HCT116 (cell line): Measurements from ENCODE around the gene STUM. TPM values are rescaled to one million over a fixed set of nuclear protein-coding genes. Genes with fewer than 3 reads are reported as not detected.

ENCODE experiments used
- ATAC-seq: fragments of 200-7000 bp; cut with Tn5 transposase; 2 replicates; pipeline ENCODE4 v1.9.1; 2020; ENCODE audit warnings: mild to moderate bottlenecking, moderate library complexity
- BruUV-seq: library from RNA; stranded (reverse); fragments of 400-500 nt; replicated peaks from 2 replicates; lab custom pipeline; 2021; lab: Mats Ljungman, UMichigan
- CTCF ChIA-PET: fragments of 300-600 bp; sonication (Branson Sonifier 250); formaldehyde crosslinking; loops from one replicate; lab custom pipeline; 2021; ENCODE audit warnings: antibody characterized with exemption; lab: Charles Lee
- POLR2A ChIA-PET: fragments of 300-600, 350-600 bp; sonication (Branson Sonifier 250); formaldehyde crosslinking; loops from one replicate; lab custom pipeline; 2021; ENCODE audit warnings: antibody characterized with exemption; lab: Charles Lee
- RAD21 ChIA-PET, 2 experiments: fragments of 300-600 bp; sonication (Branson Sonifier 250); formaldehyde crosslinking; loops; one replicate each; lab custom pipeline; 2023; ENCODE audit warnings: low total read pairs in 2 of 2; ENCODE audit not compliant: uncharacterized antibody in 2 of 2, unreplicated experiment in 2 of 2, low non-redundant PET in 1 of 2; lab: Charles Lee
- DNase-seq: peaks from one replicate; pipeline ENCODE4 v3.0.0-alpha.2; 2010; ENCODE audit warnings: low read depth, low spot score
- H2AFZ ChIP-seq: fragments of 200-600 bp; shearing (Covaris generic), sonication (generic); 2 replicates; pipeline ENCODE4 v1.6.1; 2017; ENCODE audit warnings: low read depth, mixed run types, mixed read lengths, antibody characterized with exemption, low read length; ENCODE audit not compliant: poor library complexity, severe bottlenecking
- H3K27ac ChIP-seq: 2 replicates; pipeline ENCODE4 v1.5.1; 2012; ENCODE audit warnings: low read depth, low read length
- H3K27me3 ChIP-seq: fragments of 200-600 bp; sonication (generic); 2 replicates; pipeline ENCODE4 v1.6.1; 2016; ENCODE audit warnings: mixed run types, low read length, mixed read lengths; ENCODE audit not compliant: insufficient read depth
- H3K36me3 ChIP-seq, 2 experiments: fragments of 200-500 bp in 1 of 2; fragments of 200-600 bp in 1 of 2; sonication (Bioruptor generic) in 1 of 2; sonication (generic) in 1 of 2; 2 replicates each; pipeline versions ENCODE4 v1.5.1 to v1.6.1; 2014 to 2016; ENCODE audit warnings: low read length in 2 of 2, inconsistent platforms in 1 of 2, mixed read lengths in 1 of 2, mixed run types in 1 of 2; ENCODE audit not compliant: insufficient read depth in 2 of 2, control insufficient read depth in 1 of 2
- H3K4me1 ChIP-seq, 2 experiments: fragments of 200-600 bp in 1 of 2; sonication (generic) in 1 of 2; 2 replicates each; pipeline versions ENCODE4 v1.5.1 to v1.6.1; 2012 to 2017; ENCODE audit warnings: low read length in 2 of 2, inconsistent platforms in 1 of 2, mild to moderate bottlenecking in 1 of 2, mixed read lengths in 1 of 2, mixed run types in 1 of 2, moderate library complexity in 1 of 2; ENCODE audit not compliant: insufficient read depth in 2 of 2, control insufficient read depth in 1 of 2
- H3K4me2 ChIP-seq: fragments of 200-600 bp; sonication (generic); 2 replicates; pipeline ENCODE4 v1.6.1; 2017; ENCODE audit warnings: mixed run types, low read length, mixed read lengths
- H3K4me3 ChIP-seq, 2 experiments: fragments of 200-600 bp in 1 of 2; sonication (generic) in 1 of 2; replicated peaks in 1 of 2; 2 replicates each; pipeline ENCODE4 v1.5.1; 2011 to 2016; ENCODE audit warnings: low read length in 2 of 2, control low read depth in 1 of 2, low read depth in 1 of 2, mild to moderate bottlenecking in 1 of 2, mixed read lengths in 1 of 2, mixed run types in 1 of 2
- H3K79me2 ChIP-seq: fragments of 200-600 bp; sonication (generic); 2 replicates; pipeline ENCODE4 v1.6.1; 2017; ENCODE audit warnings: mild to moderate bottlenecking, mixed run types, low read length, moderate library complexity, mixed read lengths; ENCODE audit not compliant: insufficient read depth
- H3K9ac ChIP-seq: fragments of 200-600 bp; sonication (generic); 2 replicates; pipeline ENCODE4 v1.6.1; 2016; ENCODE audit warnings: low read length, mixed read lengths
- H3K9me2 ChIP-seq: fragments of 200-600 bp; sonication (generic), shearing (Covaris generic); 2 replicates; pipeline ENCODE4 v1.6.1; 2017; ENCODE audit warnings: mixed run types, mild to moderate bottlenecking, moderate library complexity; ENCODE audit not compliant: insufficient read depth
- H3K9me3 ChIP-seq, 2 experiments: fragments of 200-500 bp in 1 of 2; fragments of 200-600 bp in 1 of 2; sonication (Bioruptor generic) in 1 of 2; sonication (generic) in 1 of 2; 2 replicates each; pipeline ENCODE4 v1.6.1; 2014 to 2017; ENCODE audit warnings: low read length in 2 of 2, mixed read lengths in 2 of 2, inconsistent platforms in 1 of 2, low read depth in 1 of 2, mild to moderate bottlenecking in 1 of 2, mixed run types in 1 of 2, moderate library complexity in 1 of 2; ENCODE audit not compliant: control insufficient read depth in 1 of 2, insufficient read depth in 1 of 2
- H4K20me1 ChIP-seq: fragments of 200-600 bp; sonication (generic), shearing (Covaris generic); 2 replicates; pipeline ENCODE4 v1.6.1; 2017; ENCODE audit warnings: mixed run types, mild to moderate bottlenecking, moderate library complexity; ENCODE audit not compliant: insufficient read depth
- ATF3 ChIP-seq: IDR thresholded peaks from 2 replicates; pipeline ENCODE4 v1.6.1; 2012
- CBX3 ChIP-seq: IDR thresholded peaks from 2 replicates; pipeline ENCODE4 v1.6.1; 2012; ENCODE audit warnings: low read depth
- EGR1 ChIP-seq: IDR thresholded peaks from 2 replicates; pipeline ENCODE4 v1.6.1; 2012; ENCODE audit warnings: low read depth
- ELF1 ChIP-seq: IDR thresholded peaks from 2 replicates; pipeline ENCODE4 v1.6.1; 2012; ENCODE audit warnings: low read depth, borderline replicate concordance
- EZH2 ChIP-seq: fragments of 200-600 bp; sonication (generic); IDR thresholded peaks from 2 replicates; pipeline ENCODE4 v1.6.1; 2017; ENCODE audit warnings: antibody characterized with exemption, mixed run types
- EZH2phosphoT487 ChIP-seq: fragments of 200-600 bp; IDR thresholded peaks from 2 replicates; pipeline ENCODE4 v1.6.1; 2018; ENCODE audit warnings: antibody characterized with exemption, borderline replicate concordance
- MAX ChIP-seq: IDR thresholded peaks from 2 replicates; pipeline ENCODE4 v1.6.1; 2012
- POLR2A ChIP-seq: IDR thresholded peaks from 2 replicates; pipeline ENCODE4 v1.7.0; 2011; ENCODE audit warnings: borderline replicate concordance; ENCODE audit not compliant: insufficient read depth, insufficient read length; ENCODE audit errors: extremely low read depth
- POLR2AphosphoS5 ChIP-seq: IDR thresholded peaks from 2 replicates; pipeline ENCODE4 v1.6.1; 2011; ENCODE audit warnings: mild to moderate bottlenecking, low read depth, low read length, moderate library complexity
- RAD21 ChIP-seq: IDR thresholded peaks from 2 replicates; pipeline ENCODE4 v1.6.1; 2012; ENCODE audit warnings: low read depth, mild to moderate bottlenecking
- SIN3A ChIP-seq: IDR thresholded peaks from 2 replicates; pipeline ENCODE4 v1.6.1; 2012; ENCODE audit warnings: low read depth
- SP1 ChIP-seq: IDR thresholded peaks from 2 replicates; pipeline ENCODE4 v1.6.1; 2012; ENCODE audit warnings: low read depth
- SRF ChIP-seq: IDR thresholded peaks from 2 replicates; pipeline ENCODE4 v1.6.1; 2012; ENCODE audit warnings: low read depth
- TCF7L2 ChIP-seq: IDR thresholded peaks from 2 replicates; pipeline ENCODE4 v1.7.0; 2011; ENCODE audit warnings: borderline replicate concordance, inconsistent platforms; ENCODE audit not compliant: insufficient read depth, insufficient read length; ENCODE audit errors: extremely low read depth
- ZFX ChIP-seq: fragments of 450-650 bp; IDR thresholded peaks from 2 replicates; pipeline ENCODE4 v1.6.1; 2017
- ZNF274 ChIP-seq: fragments of 200-500 bp; sonication (Bioruptor generic); IDR thresholded peaks from 2 replicates; pipeline ENCODE4 v1.6.1; 2014; ENCODE audit warnings: mild to moderate bottlenecking, low read depth, low read length, inconsistent platforms
- intact Hi-C: fragments of 100-400 bp; cut with micrococcal nuclease; formaldehyde crosslinking; loops from 2 replicates; pipeline ENCODE4 v1.10.0; 2022
- total RNA-seq: library from RNA; stranded (reverse); gene quantifications from one replicate; pipeline ENCODE4 v1.2.1, GENCODE V29; 2021; ENCODE audit not compliant: unreplicated experiment
- TF ChIP-seq, protein P1 (sequence below): IDR thresholded peaks from 2 replicates; pipeline ENCODE4 v1.6.1; 2011; ENCODE audit warnings: mild to moderate bottlenecking, low read length, moderate library complexity; ENCODE audit not compliant: insufficient replicate concordance; ENCODE audit errors: extremely low read depth
- TF ChIP-seq, protein P2 (sequence below): IDR thresholded peaks from 2 replicates; pipeline ENCODE4 v1.6.1; 2012; ENCODE audit warnings: low read depth

Gene STUM
- total RNA-seq, 1 experiment from 2014 or later = not detected

GRCh38 chr1:226603858-226604559, 55.4 kb downstream of the STUM start:
- Histone ChIP-seq H3K9ac (no peak overlapping the region), H3K4me2 (no peak overlapping the region), H3K9me3 (no peaks in the 10 kb centered on the region), H3K4me3 (no peak overlapping the region), H3K27ac (no peak overlapping the region), H3K79me2 (no peaks in the 10 kb centered on the region), H4K20me1 (no peaks in the 10 kb centered on the region), H3K27me3 (0 out of 2 replicates have a peak, but pooled peaks cover 4% of the 10 kb centered on the region), H2AFZ (no peak overlapping the region), H3K9me2 (no peaks in the 10 kb centered on the region), H3K36me3 (no peaks in the 10 kb centered on the region), H3K4me1 (peaks cover 0 to 3% of the 10 kb centered on the region in 2 experiments; a peak in 1 of 4 replicates)
- ATAC-seq (no peak), DNase-seq (no peak)
- BruUV-seq = no TSS peak
- ChIA-PET POLR2A (no interaction called here), RAD21 (no interaction called here), CTCF (interaction anchor here (1.3 kb wide), 1 partner anchor 10 kb away, joined by 3 read pairs; no protein-coding TSS in a partner anchor)
- TF ChIP-seq POLR2AphosphoS5 (no peak), MAX (no peak), SRF (no peak), EZH2 (no peak), EGR1 (no peak), ATF3 (no peak), TCF7L2 (no peak), ZNF274 (no peak), SP1 (no peak), EZH2phosphoT487 (no peak), CBX3 (no peak), POLR2A (no peak), ZFX (no peak), ELF1 (no peak), SIN3A (no peak), RAD21 (no peak)
- TF ChIP-seq, protein P1, sequence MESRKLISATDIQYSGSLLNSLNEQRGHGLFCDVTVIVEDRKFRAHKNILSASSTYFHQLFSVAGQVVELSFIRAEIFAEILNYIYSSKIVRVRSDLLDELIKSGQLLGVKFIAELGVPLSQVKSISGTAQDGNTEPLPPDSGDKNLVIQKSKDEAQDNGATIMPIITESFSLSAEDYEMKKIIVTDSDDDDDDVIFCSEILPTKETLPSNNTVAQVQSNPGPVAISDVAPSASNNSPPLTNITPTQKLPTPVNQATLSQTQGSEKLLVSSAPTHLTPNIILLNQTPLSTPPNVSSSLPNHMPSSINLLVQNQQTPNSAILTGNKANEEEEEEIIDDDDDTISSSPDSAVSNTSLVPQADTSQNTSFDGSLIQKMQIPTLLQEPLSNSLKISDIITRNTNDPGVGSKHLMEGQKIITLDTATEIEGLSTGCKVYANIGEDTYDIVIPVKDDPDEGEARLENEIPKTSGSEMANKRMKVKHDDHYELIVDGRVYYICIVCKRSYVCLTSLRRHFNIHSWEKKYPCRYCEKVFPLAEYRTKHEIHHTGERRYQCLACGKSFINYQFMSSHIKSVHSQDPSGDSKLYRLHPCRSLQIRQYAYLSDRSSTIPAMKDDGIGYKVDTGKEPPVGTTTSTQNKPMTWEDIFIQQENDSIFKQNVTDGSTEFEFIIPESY = no peak
- TF ChIP-seq, protein P2, sequence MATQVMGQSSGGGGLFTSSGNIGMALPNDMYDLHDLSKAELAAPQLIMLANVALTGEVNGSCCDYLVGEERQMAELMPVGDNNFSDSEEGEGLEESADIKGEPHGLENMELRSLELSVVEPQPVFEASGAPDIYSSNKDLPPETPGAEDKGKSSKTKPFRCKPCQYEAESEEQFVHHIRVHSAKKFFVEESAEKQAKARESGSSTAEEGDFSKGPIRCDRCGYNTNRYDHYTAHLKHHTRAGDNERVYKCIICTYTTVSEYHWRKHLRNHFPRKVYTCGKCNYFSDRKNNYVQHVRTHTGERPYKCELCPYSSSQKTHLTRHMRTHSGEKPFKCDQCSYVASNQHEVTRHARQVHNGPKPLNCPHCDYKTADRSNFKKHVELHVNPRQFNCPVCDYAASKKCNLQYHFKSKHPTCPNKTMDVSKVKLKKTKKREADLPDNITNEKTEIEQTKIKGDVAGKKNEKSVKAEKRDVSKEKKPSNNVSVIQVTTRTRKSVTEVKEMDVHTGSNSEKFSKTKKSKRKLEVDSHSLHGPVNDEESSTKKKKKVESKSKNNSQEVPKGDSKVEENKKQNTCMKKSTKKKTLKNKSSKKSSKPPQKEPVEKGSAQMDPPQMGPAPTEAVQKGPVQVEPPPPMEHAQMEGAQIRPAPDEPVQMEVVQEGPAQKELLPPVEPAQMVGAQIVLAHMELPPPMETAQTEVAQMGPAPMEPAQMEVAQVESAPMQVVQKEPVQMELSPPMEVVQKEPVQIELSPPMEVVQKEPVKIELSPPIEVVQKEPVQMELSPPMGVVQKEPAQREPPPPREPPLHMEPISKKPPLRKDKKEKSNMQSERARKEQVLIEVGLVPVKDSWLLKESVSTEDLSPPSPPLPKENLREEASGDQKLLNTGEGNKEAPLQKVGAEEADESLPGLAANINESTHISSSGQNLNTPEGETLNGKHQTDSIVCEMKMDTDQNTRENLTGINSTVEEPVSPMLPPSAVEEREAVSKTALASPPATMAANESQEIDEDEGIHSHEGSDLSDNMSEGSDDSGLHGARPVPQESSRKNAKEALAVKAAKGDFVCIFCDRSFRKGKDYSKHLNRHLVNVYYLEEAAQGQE = no peak
- intact Hi-C loops = no loop called here
